Right cardiac atrium (tissue), 5 donors: ENCODE measurements around the gene TM9SF1. TPM values are rescaled to one million over a fixed set of nuclear protein-coding genes. Genes with fewer than 3 reads are reported as not detected.
A peak's percentile ranks its signal among the peaks of the same experiment; 100 is the strongest.
"Not testable (repeated sequence)": the region's sequence is repeated elsewhere in the genome, so short reads cannot be mapped to it uniquely, and the experiment has no call there.

Experiments
- ATAC-seq, 2 donors: fragments of 200-7000 bp; cut with Tn5 transposase; one replicate each; pipeline versions ENCODE4 v1.8.0 to v1.9.1; 2020; ENCODE audit warnings: moderate library complexity in 2 of 2, mild to moderate bottlenecking in 1 of 2
- DNase-seq, 3 donors: peaks; one replicate each; pipeline ENCODE4 v3.0.0-alpha.2; 2020
- H3K27ac ChIP-seq: one replicate; pipeline ENCODE4 v1.5.1; 2013; ENCODE audit warnings: mild to moderate bottlenecking, low read length, control low read depth, moderate library complexity
- H3K27me3 ChIP-seq: one replicate; pipeline ENCODE4 v1.6.1; 2013; ENCODE audit not compliant: control insufficient read depth, insufficient read depth
- H3K4me1 ChIP-seq: one replicate; pipeline ENCODE4 v1.6.1; 2013; ENCODE audit warnings: low read length; ENCODE audit not compliant: control insufficient read depth, insufficient read depth
- H3K4me3 ChIP-seq: one replicate; pipeline ENCODE4 v1.5.1; 2013; ENCODE audit warnings: low read length, control low read depth
- H3K9me3 ChIP-seq: one replicate; pipeline ENCODE4 v1.6.1; 2013; ENCODE audit warnings: low read length; ENCODE audit not compliant: control insufficient read depth
- WGBS: extraction: QIAGEN DNeasy Blood & Tissue Kit; methylation state at CpG from one replicate; pipeline ENCODE4 v1.1.7; 2013; 5-methylcytosine and 5-hydroxymethylcytosine counted together
- intact Hi-C, 4 donors: fragments of 100-400 bp; cut with DNase I; formaldehyde crosslinking; loops; one replicate each; pipeline versions ENCODE4 v1.11.0 to v1.14.0; 2022 to 2023
- polyA plus RNA-seq: library from polyadenylated mRNA; stranded (reverse); fragments of 200-250 nt; gene quantifications from one replicate; pipeline ENCODE4 v1.2.3, GENCODE V29; 2013
- total RNA-seq, 4 donors: library from RNA; stranded (reverse); fragmentation: NEBNext Ultra II Directional; extraction: Animal tissue kit (Norgen Biotek cat#: 25700); gene quantifications; one replicate each; pipeline ENCODE4 v1.2.1, GENCODE V29; 2021
- donor health status: healthy with polysubstance abuse.
- donor health status: DM: no; HTN: yes; CAD: no.
- donor health status: DM: no; HTN: no; CAD: no.
- donor health status: DM: no; HTN: yes; CAD: no; lungs with severe emphysema.
- donor health status: DM: yes; HTN: yes; CAD: no.

TM9SF1 gene
- total and polyA plus RNA-seq, 5 donors: 14.8 to 37.6 (median 26.5) TPM

DNA sequence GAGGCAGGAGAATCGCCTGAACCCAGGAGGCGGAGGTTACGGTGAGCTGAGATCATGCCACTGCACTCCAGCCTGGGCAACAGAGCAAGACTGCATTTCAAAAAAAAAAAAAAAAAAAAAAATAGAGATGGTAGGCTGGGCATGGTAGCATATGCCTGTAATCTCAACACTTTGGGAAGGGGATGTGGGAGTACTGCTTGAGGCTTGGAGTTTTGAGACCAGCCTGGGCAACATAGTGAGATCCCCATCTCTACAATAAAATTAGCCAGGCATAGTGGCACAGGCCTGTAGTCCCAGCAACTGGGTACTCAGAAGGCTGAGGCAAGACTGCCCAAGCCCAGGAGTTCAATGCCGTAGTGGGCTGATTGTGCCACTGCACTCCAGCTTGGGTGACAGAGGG is 27.7 kb upstream of the TM9SF1 start:
- DNase-seq, H3K27me3 ChIP-seq, intact Hi-C loops, ATAC-seq, H3K4me3 ChIP-seq, H3K27ac ChIP-seq, H3K9me3 ChIP-seq, H3K4me1 ChIP-seq: not testable (repeated sequence)
- WGBS: 98% methylated on average over 4 of the region's 4 CpGs

DNA sequence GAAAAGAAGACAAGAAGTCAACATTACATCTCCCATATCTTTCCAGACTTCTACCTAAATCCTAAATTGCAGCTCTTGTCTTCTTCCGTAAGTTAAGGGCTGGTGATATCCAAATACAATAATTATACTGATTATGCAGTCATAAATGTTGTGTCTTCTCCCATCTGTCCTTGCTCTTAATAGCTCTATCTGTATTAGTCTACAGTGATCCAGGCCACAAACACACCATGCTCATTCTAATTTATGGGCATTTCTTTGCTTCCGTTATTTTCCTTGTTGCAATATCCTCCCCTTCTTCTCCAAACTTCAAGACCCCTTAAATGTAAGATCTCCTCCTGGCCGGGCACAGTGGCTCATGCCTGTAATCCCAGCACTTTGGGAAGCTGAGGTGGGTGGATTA is 24.3 kb upstream of the TM9SF1 start:
- WGBS: 63% methylated on average over 3 of the region's 3 CpGs
- Histone ChIP-seq H3K9me3 (no peaks in the 10 kb centered on the region), H3K4me1 (peaks cover 2% of the 10 kb centered on the region), H3K27me3 (no peaks in the 10 kb centered on the region), H3K4me3 (no peak overlapping the region), H3K27ac (no peak overlapping the region)
- ATAC-seq (no peak), DNase-seq (no peak)
- intact Hi-C loops: no loop called here

DNA sequence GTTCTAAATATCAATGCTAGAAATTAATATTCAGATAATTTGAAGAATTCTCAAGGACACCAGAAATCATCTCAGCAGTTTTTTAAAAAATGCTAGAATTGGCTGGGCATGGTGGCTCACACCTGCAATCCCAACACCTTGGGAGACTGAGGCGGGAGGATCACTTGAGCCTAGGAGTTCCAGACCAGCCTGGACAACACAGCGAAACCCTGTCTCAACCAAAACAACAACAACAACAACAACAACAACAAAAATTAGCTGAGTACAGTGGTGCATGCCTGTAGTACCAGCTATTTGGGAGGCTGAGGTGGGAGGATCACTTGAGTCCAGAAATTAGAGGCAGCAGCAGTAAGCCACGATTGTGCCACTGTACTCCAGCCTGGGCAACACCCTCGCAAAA is 23.8 kb upstream of the TM9SF1 start:
- intact Hi-C loops: no loop called here
- H3K27me3 ChIP-seq: no peaks in the 10 kb centered on the region
- no peak for DNase-seq
- no peaks in the 10 kb centered on the region for H3K9me3 ChIP-seq
- H3K4me1 ChIP-seq: peaks cover 2% of the 10 kb centered on the region
- 87% methylated on average over 4 of the region's 4 CpGs for WGBS
- no peak overlapping the region for H3K4me3 ChIP-seq
- no peak for ATAC-seq
- no peak overlapping the region for H3K27ac ChIP-seq

DNA sequence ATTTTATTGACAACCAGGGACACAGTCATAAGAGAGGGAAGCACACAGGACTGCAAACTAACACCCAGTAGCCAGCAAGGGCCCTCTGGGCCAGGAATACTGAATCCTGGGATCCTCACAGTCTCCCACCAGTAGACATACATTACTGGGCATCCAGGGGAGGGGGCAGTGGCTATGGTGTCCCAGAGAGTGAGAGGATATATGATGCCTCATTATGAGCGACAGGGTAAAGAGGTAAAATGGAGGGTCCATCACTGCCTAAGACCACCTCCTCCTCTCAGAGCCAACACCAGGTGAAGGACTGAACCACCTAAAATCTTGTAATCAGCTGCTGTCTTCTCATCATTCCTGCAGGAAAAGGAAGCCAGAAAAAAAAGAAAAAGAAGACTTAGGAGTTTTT is 21.6 kb upstream of the TM9SF1 start:
- WGBS: 98% methylated on average over 1 of the region's 1 CpG
- H3K27me3 ChIP-seq, H3K9me3 ChIP-seq, DNase-seq, ATAC-seq, H3K4me3 ChIP-seq, H3K27ac ChIP-seq, intact Hi-C loops, H3K4me1 ChIP-seq: not testable (repeated sequence)

DNA sequence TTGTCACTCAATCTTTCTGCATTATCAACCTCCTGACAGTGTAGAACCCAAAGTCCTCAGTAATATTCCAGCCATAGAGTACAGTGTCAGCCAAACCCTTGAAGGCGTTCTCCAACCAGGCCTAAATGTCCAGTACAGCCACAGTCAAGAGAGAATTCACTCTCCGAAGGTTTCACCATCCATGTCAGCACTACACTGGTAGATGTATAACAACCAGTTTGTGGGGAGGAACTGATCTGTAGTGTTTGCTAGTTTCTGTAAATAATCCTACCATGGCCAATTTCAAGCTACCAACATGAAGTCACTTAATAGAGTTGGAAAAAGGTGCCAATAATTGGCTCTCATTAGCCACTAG is 21.1 kb upstream of the TM9SF1 start:
- ATAC-seq: no peak
- Histone ChIP-seq H3K4me1 (peaks cover 2% of the 10 kb centered on the region), H3K4me3 (no peak overlapping the region), H3K27ac (peak overlapping the region; percentile 35), H3K27me3 (no peaks in the 10 kb centered on the region), H3K9me3 (no peaks in the 10 kb centered on the region)
- no peak for DNase-seq
- intact Hi-C loops: no loop called here
- 87% methylated on average over 2 of the region's 2 CpGs for WGBS

DNA sequence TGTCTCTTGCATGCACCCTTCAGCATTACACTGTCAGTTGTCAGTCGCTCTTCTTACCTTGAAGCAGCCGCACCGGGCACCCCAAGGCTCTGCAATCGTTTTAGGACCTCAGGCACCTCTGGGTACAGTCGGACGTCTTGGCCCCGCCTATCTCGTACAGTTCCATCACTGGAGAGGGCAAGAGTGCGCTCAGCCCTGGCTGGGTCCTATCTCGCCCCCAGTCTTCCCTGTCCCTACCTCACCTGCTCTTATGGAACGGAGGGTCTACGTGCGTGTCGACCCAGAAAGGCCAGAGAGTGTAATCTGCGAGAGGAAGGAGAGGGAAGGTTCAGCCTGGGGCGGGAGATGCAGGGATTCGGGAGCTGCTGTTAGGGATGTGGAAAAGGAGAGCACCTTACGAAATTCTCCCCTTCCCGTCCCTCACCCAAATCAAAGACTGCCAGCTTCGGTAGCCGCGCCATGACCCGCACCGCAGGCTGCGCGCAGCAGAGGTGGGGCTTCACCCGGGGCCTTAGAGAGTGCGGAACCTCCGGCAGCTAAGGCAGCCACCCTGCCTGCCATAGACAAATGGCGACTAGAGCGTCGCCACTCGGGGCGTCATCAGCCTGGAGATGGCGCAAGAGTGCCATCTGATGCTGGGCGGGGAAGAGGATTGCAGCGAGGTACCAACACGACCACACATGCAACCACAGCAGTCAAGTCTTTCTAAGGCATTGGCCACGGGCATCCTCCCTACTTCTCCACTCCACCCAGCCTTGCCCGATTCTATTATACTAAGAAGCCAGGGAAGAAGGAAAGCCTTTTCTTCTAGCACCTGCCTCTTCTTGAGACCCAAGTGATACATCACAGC is 20.5 kb upstream of the TM9SF1 start, which contains the start of gene MDP1:
MDP1 (minus strand) TSS at position 572 of the 850 bp plus-strand sequence; CDS start at position 461, 111 bp downstream.
- under 1% methylated on average over 40 of the region's 40 CpGs for WGBS
- Histone ChIP-seq H3K4me3 (peak within 1 kb of the TSS; percentile 86), H3K27ac (peak within 1 kb of the TSS; percentile 95), H3K4me1 (peaks cover 2% of the 10 kb centered on the region), H3K27me3 (no peaks in the 10 kb centered on the region), H3K9me3 (no peaks in the 10 kb centered on the region)
- peak; percentile 80 to 84 for ATAC-seq
- peak; percentile 87 to 95 (median 94) for DNase-seq
- intact Hi-C loops: no loop called here

DNA sequence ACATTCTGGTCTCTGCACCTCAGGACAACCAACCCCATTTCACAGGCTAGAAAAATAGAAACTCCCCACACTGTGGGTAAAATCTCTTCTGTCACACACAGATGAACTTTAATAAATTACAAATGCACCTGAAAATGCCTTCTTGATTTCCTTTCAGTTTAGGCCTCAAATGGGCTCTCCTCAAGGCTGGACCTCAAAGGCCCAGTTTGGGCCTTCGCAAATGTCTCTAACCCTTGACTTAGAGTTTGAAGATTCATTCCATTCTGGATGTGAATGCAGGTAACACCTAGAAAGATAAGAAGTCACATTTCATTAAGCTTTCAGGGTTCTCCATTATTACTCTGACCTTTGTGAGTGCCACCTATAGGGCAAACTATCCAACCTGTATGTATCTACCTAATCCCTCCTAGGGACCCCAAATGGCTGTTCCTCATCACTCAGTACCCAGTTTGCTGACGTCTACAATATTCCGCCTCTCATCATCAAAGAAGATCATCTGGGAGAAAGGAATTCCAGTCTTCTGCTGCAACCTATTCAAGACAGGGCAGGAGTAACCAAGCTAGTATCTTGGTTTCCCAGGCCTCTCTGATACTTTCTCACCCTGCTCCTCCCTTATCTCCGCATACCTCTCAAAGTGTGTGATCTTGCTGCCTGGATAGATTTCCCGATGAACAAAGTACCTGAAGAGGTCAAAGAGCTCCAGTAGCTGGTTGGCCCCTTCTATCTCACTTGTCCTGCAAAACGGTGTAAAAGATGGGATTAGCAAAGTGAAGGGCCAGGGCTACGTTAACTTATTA is 18.8 kb upstream of the TM9SF1 start:
- H3K9me3 ChIP-seq: no peaks in the 10 kb centered on the region
- no peak for ATAC-seq
- 85% methylated on average over 7 of the region's 7 CpGs for WGBS
- peaks cover 2% of the 10 kb centered on the region for H3K4me1 ChIP-seq
- peak overlapping the region; percentile 23 for H3K4me3 ChIP-seq
- no peak for DNase-seq
- H3K27me3 ChIP-seq: no peaks in the 10 kb centered on the region
- peak overlapping the region; percentile 92 for H3K27ac ChIP-seq
- intact Hi-C loops: no loop called here

DNA sequence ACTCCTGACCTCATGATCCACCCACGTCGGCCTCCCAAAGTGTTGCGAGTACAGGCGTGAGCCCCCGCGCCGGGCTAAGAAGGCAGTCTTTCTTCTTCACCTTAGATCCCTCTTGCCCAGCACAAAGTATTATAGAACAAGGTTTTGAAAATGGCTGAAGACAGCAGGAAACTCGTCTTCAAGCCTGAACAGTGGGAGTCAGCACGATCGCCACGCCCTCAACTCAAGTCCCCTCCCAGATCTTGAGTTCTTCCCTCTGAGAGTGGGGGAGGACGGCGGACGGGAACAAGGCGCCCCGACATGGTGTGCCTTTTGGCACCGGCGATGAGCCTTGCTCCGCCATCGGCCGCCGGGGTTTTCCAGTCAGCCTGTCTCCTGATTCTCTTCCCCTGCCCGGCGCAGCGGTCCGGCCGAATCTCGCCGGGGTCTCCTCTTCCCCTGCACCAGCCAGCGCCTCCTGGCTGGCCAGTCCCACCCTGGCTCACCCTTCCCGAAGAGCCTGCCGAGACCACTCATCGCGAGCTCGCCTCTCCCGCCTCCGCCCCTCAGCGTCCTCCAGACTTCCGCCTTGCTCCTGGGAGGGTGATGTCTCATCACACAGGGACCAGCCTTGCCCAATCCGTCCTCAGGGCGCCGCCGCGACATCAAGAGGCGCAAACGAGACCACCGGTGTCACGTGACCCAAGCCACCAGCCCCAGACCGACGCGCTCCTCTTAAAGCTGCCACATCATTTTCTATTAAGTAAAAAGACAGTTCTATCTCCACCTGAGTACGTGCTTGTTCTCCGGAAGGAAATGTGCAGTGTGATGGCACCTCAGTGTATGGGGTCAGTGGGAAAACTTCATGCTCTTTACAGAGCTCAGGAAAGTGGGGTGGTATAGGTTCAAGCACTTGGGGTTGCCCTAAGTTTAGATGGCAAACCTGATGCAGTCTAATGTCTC is 18.0 kb upstream of the TM9SF1 start, which contains the start of gene CHMP4A:
CHMP4A (minus strand) TSS at position 565 of the 942 bp plus-strand sequence; CDS start at position 516, 49 bp downstream.
- peaks cover 2% of the 10 kb centered on the region for H3K4me1 ChIP-seq
- peak within 1 kb of the TSS; percentile 99 for H3K27ac ChIP-seq
- no peaks in the 10 kb centered on the region for H3K27me3 ChIP-seq
- peak; percentile 98 to 99 (median 99) for DNase-seq
- H3K4me3 ChIP-seq: peak within 1 kb of the TSS; percentile 61
- no peaks in the 10 kb centered on the region for H3K9me3 ChIP-seq
- peak; percentile 95 for ATAC-seq
- intact Hi-C loops: no loop called here
- WGBS: under 1% methylated on average over 53 of the region's 53 CpGs

DNA sequence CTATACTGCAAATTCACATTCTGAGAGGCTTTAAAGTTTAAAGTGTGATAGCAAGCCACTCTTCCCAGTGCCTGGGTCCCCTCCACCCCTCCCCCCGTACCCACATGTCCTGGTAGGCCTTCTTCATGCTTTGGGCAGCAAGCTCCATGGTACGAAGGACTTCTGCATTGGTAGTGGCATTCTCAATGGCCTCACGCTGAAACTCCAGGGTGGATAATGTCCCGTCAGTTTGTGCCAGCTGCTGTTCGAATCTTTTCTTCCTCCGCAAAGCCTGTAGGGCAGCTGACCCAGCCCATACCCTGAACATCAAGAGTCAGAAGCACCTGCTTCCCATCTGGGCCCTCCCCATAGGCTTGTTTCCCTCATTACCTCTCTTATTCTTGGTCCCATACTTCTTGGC is 16.1 kb upstream of the TM9SF1 start:
- WGBS: 91% methylated on average over 6 of the region's 6 CpGs
- intact Hi-C loops: no loop called here
- Histone ChIP-seq H3K9me3 (no peaks in the 10 kb centered on the region), H3K27me3 (no peaks in the 10 kb centered on the region), H3K4me1 (peaks cover 2% of the 10 kb centered on the region), H3K27ac (no peak overlapping the region), H3K4me3 (no peak overlapping the region)
- DNase-seq (no peak), ATAC-seq (no peak)

DNA sequence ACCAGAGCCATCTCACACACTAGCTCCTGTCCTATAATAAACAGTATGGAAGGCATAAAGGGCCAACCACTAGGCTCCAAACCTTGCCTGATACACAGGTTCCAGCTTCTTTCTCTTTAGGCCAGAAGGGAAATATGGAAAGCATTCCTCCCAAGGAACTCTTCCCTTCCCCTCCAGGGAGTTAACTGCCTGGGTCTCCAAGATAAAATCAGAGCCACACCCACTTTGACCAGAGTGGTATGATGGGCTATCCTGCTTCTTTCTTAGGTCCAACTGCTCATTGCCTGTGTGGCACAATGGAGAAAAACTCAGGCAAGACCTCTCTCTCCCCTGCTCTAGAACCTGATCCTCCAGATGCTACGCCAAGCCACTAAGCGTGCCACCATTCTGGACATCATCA is 12.4 kb upstream of the TM9SF1 start:
- DNase-seq (no peak), ATAC-seq (no peak)
- WGBS: 99% methylated on average over 2 of the region's 2 CpGs
- Histone ChIP-seq H3K4me1 (no peaks in the 10 kb centered on the region), H3K9me3 (no peaks in the 10 kb centered on the region), H3K27me3 (no peaks in the 10 kb centered on the region), H3K27ac (no peak overlapping the region), H3K4me3 (no peak overlapping the region)
- intact Hi-C loops: no loop called here
